Jurkat, Clone E6-1 (cell line): ENCODE results near the gene VGLL2. TPM values are rescaled to one million over a fixed set of nuclear protein-coding genes. Genes with fewer than 3 reads are reported as not detected.
"Not testable (repeated sequence)": the region's sequence is repeated elsewhere in the genome, so short reads cannot be mapped to it uniquely, and the experiment has no call there.

Experiments used
- DNase-seq: peaks from one replicate; pipeline ENCODE4 v3.0.0-alpha.2; 2011; ENCODE audit warnings: low read depth, low spot score
- H3K4me3 ChIP-seq: 2 replicates; pipeline ENCODE4 v1.5.1; 2011; ENCODE audit warnings: mild to moderate bottlenecking, low read length, control low read depth, moderate library complexity
- polyA plus RNA-seq: library from polyadenylated mRNA; unstranded; fragments of >200 nt; gene quantifications from one replicate; pipeline ENCODE4 v1.2.1, GENCODE V29; 2012; ENCODE audit warnings: missing spikeins; ENCODE audit not compliant: insufficient read length, insufficient read depth

VGLL2 gene
- not detected for polyA plus RNA-seq

DNA sequence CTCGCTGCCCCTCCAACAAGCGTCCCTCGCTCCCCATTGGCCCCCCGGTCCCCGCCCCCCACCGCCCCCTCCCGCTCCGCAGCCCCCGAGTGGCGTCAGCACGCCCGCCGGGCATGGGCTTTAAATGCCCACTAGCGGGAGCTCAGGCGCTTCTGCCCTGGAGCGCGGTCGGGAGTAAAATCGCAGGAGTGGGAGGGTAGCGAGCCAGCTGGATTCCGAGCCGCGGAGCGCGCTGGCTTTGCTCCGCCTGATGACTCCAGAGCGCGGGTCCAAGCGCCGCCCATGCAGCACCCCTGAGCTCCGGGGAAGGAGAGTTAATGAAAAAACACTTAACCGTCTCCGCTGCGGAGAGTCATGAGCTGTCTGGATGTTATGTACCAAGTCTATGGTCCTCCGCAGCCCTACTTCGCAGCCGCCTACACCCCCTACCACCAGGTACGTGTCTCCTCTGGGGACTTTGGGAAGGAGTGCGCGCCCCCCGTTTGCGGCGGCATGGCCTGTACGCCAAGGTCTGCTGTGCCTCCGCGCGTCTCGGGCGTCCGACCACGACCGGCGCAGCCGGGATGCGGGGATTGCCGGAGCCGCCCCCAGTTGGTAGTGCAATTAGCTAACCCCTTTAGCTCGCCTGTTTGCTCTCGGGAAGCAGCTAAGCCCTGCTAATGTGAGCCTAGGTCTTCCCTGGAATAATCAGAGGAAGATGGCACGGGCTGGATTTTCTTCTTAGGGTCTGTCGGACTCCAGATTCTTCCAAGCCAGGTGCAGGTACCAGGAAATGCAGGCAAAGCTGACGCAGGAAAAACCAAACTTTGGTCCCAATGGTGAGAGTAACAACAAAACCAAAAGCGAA is at the start of gene VGLL2:
Gene VGLL2, plus strand, starts transcription at position 149 of the 847 bp plus-strand sequence. Its CDS starts 206 bp downstream, at position 355.
- no peak within 1 kb of the TSS for H3K4me3 ChIP-seq
- DNase-seq: no peak

DNA sequence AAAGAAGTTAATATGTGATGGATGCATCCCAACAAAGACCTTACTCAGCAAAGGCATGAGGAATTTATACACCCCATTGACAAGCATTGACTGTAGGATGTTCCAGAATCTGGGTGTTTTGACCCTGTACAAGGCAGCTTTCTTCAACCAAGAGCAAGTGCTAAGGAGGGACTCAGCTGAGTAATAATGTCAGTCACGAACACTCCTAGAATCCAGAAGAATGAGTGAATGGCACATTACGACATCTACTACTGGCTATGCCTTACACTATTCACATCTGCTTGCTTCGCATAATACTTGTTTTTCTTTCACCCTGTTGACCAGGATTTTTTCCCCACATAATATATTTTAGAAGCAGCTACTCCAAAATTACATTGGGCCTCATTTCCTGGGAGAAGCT is 42.5 kb upstream of the VGLL2 start:
- no peak overlapping the region for H3K4me3 ChIP-seq
- no peak for DNase-seq

GRCh38 chr6:117226778-117227177 is 38.6 kb upstream of the VGLL2 start:
- no peak for DNase-seq
- H3K4me3 ChIP-seq: no peak overlapping the region

GRCh38 chr6:117227245-117227962 is 38.0 kb upstream of the VGLL2 start:
- H3K4me3 ChIP-seq: no peak overlapping the region

DNA sequence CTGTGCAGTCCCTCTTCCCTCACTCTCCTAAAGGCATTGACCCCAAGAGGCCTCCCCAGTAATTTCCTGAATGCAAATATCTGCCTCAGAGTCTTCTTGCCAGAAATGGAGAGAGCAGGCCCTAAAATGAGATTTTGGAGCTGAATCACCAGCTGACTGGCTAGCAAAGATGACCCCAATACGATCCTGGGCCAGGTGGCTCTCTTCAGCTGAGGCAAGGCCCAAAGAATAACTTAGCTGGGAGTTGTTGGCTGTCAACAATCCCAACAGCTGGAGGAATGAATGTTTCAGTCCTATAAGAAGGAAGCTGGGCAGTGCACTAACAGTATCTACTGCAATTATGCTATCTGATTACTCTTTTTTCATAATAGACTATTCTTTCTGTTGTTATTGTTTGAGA is 37.2 kb upstream of the VGLL2 start:
- no peak overlapping the region for H3K4me3 ChIP-seq
- DNase-seq: no peak

More at GRCh38 chr6:117227245-117227962, 38.0 kb upstream of the VGLL2 start:
- no peak for DNase-seq

- H3K4me3 ChIP-seq: no peak overlapping the region
- DNase-seq: no peak
Measured at GRCh38 chr6:117229870-117230269, 35.5 kb upstream of the VGLL2 start.

DNA sequence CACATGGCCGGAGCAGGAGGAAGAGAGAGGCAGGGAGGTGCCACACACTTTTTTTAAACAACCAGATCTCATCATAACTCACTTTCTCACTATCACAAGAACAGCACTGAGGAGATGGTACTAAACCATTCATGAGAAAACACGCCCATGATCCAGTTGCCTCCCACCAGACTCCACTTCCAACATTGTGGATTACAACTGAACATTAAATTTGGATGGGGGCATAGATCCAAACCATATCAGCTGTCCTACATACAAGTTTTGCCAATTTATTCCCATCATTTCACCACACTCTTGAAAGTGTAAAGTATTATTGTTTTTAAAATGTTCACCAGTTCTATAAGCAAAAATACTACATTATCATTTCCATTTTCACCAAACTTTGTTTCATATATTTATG is 33.9 kb upstream of the VGLL2 start:
- no peak for DNase-seq
- no peak overlapping the region for H3K4me3 ChIP-seq

- H3K4me3 ChIP-seq: no peak overlapping the region
- DNase-seq: no peak
Measured at GRCh38 chr6:117232196-117232595, 33.2 kb upstream of the VGLL2 start.

DNA sequence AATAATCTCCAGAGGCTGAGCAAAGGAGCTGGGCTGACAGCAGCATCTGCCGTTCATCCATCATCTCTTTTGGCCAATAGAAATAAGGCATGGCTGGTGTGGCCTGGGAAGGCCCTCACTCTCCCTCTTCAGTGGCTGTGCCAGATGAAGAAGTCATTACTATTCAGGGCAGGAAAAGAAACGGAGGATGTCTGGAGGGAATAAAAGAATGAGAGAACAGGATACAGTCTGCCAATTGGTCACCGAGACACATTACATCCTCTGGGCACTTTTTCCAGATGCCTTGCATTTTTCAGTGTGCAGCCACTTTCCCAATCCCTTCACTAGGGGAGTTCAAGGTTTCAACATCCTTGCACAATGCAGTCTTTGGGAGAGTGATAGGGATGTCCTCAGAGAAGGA is 32.2 kb upstream of the VGLL2 start:
- DNase-seq: no peak
- H3K4me3 ChIP-seq: no peak overlapping the region

DNA sequence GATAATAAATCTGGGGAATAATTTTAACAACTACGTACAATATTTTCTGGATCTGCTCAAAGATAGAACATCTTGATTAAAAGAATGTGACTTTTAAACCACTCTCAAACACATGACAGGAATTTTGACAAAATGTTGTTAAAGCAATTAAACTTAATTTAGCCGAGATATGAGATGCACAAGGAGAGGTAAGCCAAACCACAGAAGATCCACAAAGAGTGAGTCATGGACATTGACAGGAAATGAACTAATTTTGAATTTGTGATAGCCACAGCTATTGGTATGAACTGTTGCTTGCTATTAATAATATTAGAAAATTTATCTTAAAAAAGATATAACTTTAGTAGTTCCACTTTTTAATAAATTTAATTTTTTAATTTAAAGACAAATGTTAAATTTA is 27.8 kb upstream of the VGLL2 start:
- no peak for DNase-seq
- H3K4me3 ChIP-seq: no peak overlapping the region

GRCh38 chr6:117244571-117244970 is 20.8 kb upstream of the VGLL2 start:
- DNase-seq, H3K4me3 ChIP-seq: not testable (repeated sequence)

DNA sequence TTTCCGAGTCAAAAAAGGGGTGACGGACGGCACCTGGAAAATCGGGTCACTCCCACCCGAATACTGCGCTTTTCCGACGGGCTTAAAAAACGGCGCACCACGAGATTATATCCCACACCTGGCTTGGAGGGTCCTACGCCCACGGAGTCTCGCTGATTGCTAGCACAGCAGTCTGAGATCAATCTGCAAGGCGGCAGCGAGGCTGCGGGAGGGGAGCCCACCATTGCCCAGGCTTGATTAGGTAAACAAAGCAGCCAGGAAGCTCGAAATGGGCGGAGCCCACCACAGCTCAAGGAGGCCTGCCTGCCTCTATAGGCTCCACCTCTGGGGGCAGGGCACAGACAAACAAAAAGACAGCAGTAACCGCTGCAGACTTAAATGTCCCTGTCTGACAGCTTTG is 20.4 kb upstream of the VGLL2 start:
- DNase-seq, H3K4me3 ChIP-seq: not testable (repeated sequence)

- no peak overlapping the region for H3K4me3 ChIP-seq
- no peak for DNase-seq
Measured at GRCh38 chr6:117253785-117254184, 11.6 kb upstream of the VGLL2 start.

DNA sequence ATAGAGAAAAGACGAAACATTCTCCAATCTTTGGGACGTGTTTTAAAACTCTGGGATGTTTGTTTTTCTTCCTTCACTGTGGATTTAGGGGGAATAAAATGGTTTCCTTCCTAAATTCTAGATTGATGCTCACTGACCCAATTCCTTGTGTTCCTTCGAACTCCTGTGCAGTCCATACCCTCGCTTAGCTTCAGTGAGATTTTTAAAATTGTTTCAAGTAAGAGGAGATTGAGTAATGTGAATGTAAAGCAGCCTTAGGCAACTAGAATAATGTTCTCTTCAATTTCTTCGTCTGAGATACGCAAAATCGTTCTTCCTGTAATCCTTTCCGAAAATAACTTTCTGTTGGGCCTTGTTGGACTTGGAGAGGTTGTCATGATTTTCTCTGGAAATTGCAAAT is 2.6 kb upstream of the VGLL2 start:
- no peak overlapping the region for H3K4me3 ChIP-seq
- DNase-seq: no peak

DNA sequence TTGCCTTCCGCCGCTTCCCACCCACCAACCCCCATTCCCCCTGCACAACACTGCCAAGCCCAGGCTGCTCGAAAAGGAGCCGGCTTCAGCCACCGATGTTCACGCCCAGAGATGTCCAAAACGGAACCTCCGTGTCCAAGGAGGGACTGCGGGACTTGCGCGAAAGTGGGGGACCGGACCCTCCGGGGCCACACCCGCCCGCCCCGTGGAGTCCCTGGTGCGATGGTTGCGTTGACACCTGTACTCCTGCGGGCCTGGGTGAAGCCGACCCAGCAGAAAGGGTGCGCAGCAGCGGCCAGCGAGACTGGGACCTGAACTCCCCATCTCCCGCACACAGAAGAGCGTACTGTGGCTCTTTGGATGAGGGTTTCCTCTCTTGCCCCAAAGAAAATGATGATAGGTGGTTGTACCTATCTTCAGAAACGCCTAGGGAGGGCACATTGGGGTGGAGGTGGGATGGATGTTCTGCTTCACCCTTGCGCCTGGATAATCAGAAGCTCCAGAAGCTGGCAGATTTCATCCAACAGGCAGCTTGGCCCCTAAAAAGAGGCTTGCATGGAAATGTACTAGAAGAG is 1.9 kb upstream of the VGLL2 start:
- H3K4me3 ChIP-seq: no peak overlapping the region

DNA sequence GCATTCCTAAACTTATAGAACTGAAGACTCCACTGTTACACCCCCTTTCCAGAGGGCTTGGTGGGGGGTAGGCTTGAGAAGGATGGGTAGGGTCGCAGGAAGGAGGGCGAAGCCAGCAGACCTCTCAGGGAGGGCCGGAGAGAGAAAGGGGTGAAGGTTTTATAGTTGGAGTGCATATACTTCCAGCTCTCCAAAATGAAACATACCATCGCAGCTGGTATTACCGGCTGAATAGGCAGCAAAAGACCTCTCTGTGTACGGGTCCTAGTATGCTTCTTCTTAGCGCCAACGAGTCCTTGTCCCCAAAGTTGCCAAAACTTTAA is 1.0 kb upstream of the VGLL2 start:
- DNase-seq: no peak
- H3K4me3 ChIP-seq: no peak overlapping the region

More for the DNA sequence above, 1.9 kb upstream of the VGLL2 start:
- DNase-seq: no peak

DNA sequence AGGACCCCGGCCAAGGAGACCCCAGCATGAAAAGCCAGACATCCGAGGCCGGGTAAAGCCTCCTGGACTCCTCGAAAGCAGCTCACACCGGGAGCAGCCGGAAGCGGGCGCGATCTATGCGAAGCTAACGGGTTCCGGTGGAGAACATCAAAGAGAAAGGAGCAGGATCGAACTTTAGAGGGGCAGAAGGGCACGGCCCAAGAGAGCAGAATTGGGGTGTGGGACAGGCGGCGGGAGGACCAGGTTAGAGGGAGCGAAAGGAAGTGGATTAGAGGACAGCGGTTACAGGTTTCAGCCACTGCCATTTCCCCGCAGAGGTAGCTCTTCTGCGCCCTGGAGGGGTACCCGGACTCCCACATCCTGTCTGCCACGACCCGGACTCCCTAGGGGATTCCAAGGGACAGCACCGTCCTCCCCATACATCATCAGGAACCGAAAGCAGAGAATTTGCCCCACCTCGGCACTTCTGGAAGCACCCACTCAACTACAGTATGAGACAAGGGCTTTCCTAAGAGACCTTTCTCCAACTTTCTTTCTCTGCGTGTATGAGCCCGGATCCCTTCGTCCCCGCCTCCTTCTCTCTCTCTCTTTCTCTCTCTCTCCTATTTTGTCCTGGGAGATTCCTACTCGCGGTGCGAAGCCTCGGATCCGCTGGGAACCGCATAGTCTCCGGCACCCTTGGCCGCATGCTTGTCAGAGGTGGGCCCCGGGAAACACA is 507 bp upstream of the VGLL2 start:
- DNase-seq: no peak
- no peak overlapping the region for H3K4me3 ChIP-seq

DNA sequence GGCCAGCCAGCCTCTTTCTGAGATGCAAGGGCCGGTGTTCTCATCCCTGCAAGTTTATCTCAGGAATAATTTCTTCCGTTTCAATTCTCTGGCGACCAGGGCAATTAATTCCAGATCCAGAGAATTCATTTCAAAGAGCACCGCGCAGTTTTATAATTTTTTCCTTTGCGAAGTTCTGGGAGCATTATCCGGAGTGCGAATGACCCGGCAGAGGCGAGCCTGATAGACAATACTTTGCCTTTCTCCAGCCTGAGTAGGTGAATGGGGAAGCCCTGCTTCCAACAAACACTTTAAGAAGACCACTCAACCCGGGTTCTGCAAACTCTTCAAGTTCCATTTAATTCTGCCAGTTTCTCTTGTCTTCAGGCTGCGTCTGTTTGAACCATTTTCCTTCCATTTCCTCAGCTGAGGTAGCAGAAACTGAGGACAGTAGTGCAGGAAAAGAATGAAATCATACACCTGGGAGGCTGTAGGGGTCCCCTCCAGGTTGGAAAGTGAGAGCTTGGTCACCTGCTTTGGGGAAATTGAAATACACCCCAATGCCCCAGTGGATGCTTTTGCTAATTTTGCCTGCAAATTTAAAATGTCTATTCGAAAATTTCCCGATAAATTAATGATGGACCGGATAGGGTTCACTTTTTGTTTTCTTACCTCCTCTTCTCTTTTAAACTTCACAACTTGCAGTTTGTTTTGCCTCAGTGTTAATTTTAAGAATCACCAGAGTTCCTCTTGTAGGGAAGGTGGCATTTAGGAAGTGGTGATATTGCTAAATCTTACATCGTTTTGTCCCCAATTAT is 1.1 kb downstream of the VGLL2 start:
- DNase-seq: no peak

DNA sequence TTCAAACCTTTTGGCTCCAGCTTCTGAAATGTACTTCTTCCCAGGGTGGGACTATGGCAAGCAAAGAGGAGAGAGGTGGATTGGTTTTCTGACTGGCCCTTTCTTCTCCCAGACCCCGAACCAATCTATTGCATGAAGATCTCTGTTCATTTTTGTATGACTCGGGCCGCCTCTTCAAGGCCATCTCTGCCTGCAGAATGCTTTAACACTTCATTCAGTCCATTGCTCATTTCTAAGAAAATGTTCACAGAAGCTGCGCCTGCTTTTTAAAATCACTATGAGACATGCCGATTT is 1.6 kb downstream of the VGLL2 start:
- no peak overlapping the region for H3K4me3 ChIP-seq
- no peak for DNase-seq

More for the DNA sequence above, 1.1 kb downstream of the VGLL2 start:
- H3K4me3 ChIP-seq: no peak overlapping the region
